NCI-H1105 (cell line): ENCODE results near the gene INHBE.
"Not testable (repeated sequence)": the region's sequence is repeated elsewhere in the genome, so short reads cannot be mapped to it uniquely, and the experiment has no call there.

Experiments
- DNase-seq: peaks from one replicate; lab custom pipeline; 2025; lab: John Stamatoyannopoulos, UW

The INHBE gene

GRCh38 chr12:57497223-57498131 lies 42.4 kb downstream of the INHBE start:
- DNase-seq = no peak

GRCh38 chr12:57498132-57498502 lies 43.0 kb downstream of the INHBE start:
- DNase-seq = no peak

- no peak for DNase-seq
These were observed 43.5 kb downstream of the INHBE start for GRCh38 chr12:57498571-57498970.

GRCh38 chr12:57500213-57500612 lies 45.1 kb downstream of the INHBE start:
- no peak for DNase-seq

GRCh38 chr12:57502311-57502969 lies 47.3 kb downstream of the INHBE start:
- not testable (repeated sequence) for DNase-seq

GRCh38 chr12:57506541-57506940 lies 51.4 kb downstream of the INHBE start:
- not testable (repeated sequence) for DNase-seq
